Anterior cingulate cortex (tissue), 58 donors: ENCODE measurements around the gene ABLIM1.

Experiments used
- DNase-seq, 58 donors: peaks; one replicate each; lab custom pipeline; 2025; lab: John Stamatoyannopoulos, UW

Gene ABLIM1

GRCh38 chr10:114649217-114649903 is 8.7 kb downstream of the ABLIM1 start:
- no peak for DNase-seq

GRCh38 chr10:114648368-114648767 is 9.7 kb downstream of the ABLIM1 start:
- DNase-seq: no peak

DNA sequence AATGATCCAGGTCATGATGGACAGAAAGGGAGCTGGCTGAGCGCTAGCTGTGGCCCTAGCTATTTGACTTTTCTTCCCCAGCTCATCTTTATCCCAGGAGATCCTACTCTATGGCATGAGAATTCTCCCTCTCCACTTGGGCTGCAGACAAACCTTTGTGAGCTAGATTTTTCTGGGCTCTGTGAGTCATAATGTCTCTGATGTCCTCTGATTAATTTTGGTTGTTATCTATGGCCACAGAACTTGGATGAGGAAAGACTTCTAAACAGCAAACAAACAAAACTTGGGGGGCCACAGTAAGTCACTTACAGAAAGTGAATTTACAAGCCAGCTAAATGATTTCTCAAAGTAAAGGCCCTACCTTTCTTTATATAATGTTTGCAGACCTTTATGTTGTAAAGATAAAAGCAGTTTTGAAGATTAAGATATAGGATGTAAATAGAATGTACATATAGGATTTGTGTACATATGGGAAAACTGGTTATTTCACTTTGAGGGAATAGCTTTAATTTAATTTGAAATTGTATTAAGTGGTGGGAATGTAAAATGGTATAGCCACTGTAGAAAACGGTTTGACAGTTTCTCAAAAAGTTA is 10.4 kb downstream of the ABLIM1 start:
- no peak for DNase-seq

DNA sequence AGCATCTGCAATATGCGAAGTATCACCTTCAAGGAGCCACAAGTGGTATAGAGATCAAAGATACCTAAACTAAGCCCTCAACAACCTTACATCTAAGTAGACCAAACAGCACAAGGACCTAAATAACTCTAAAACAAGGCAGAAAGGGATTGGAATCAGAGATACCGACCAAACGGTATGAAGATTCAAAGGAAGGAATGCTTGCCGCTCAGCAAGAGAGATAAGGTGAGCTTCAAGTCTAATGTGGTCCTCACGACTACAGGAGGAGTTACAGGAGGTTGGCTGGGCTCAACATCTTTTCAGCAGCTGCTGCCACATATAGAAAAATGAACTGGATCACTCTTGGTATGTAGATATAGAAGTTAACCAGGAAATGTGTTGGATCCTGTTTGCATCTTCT is 11.6 kb downstream of the ABLIM1 start:
- DNase-seq: no peak

DNA sequence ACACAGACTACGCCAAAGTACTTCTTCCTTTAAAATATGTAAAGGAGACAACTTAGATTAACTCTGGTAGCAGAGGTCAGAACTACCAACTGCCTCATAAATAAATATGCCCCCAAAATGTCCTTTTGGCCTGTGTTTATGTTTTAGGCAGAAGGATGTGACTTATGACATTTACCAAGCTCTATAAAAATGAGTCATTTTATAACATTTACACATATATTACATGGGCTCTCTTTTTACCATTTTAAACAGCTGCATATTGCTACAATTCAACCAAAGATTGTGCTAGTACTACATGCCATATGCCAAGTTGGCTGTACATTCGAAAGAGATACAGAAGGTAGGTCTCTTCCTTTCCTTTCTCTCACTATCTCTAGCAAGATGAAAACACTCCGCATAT is 12.4 kb downstream of the ABLIM1 start:
- no peak for DNase-seq

- DNase-seq: no peak
Observed at GRCh38 chr10:114643158-114643557, 14.9 kb downstream of the ABLIM1 start.

DNA sequence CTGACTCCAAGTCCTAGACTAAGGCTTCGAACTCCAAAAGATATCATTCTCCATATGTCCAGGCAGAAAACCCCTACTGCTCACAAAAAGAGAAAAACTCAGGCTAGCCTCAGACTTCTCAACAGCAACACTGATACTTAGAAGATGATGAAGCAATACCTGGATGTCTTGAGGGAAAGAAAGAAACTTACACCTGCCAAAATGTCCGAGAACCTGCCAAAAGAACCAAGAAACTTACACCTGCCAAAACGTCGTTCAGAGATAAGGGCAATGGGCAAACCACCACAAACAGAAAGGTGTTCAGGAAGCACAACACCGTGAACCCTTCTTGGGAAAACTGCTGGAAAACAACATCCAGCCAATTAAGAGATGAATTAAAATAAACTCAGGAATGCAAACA is 15.3 kb downstream of the ABLIM1 start:
- DNase-seq: no peak

GRCh38 chr10:114638821-114639625 is 19.1 kb downstream of the ABLIM1 start:
- DNase-seq: no peak

DNA sequence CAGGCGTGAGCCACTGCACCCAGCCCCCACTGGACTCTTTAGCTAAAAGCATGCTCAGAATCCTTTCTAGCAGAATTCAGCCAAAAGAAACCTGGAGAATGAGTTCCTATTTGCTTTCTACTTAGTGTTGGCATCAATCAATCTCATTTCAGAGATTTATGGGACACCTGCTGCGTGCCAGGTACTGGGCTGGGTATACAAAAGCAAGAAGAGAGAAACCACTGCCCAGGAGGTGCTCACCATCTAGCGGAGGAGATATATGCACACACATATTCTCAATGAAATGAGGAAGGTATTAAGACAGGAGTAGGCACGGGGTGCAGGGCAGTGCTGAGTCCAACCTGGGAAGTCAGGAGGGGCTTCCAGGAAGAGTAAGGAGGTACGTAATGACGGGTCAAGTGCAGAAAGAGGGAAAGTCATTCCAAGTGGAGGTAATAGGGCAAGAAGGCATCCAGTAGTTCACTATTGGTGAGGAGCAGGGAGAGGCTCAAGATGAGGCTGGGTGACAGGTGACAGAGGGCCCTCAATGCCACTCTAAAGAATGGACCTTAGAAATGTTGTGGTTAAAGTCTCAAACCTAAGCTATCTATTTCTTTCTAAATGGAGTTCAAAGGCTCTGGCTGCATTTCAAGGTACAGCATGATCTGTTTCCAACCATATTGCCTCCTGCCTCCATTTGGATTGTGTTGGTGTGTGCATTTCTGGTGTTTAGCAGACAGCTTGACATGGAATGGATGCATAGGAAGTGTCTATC is 22.1 kb downstream of the ABLIM1 start:
- no peak for DNase-seq

GRCh38 chr10:114635101-114635500 is 23.0 kb downstream of the ABLIM1 start:
- DNase-seq: no peak

DNA sequence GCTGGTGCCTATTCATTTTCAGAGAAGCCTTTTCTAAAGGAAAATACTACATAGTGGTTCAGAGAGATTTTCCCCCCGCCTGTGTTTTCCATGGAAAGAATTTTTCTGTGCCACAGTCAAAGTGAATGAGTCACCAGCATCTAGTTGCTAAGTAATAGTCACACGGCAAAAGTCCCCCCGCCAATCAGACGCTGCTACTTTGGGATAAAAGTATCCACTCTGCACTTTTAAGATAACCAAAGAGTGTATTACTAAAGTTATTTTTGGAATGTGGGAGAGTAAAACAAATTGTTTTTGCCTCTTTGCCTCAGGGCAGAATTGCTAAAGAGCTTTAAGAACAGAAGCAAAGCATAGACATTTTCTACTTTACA is 23.5 kb downstream of the ABLIM1 start:
- DNase-seq: peak in 44 of 58 donors; percentile 1 to 78 (median 33)

GRCh38 chr10:114632869-114633715 is 25.0 kb downstream of the ABLIM1 start:
- peak in 5 of 58 donors; percentile 7 to 48 (median 14) for DNase-seq

DNA sequence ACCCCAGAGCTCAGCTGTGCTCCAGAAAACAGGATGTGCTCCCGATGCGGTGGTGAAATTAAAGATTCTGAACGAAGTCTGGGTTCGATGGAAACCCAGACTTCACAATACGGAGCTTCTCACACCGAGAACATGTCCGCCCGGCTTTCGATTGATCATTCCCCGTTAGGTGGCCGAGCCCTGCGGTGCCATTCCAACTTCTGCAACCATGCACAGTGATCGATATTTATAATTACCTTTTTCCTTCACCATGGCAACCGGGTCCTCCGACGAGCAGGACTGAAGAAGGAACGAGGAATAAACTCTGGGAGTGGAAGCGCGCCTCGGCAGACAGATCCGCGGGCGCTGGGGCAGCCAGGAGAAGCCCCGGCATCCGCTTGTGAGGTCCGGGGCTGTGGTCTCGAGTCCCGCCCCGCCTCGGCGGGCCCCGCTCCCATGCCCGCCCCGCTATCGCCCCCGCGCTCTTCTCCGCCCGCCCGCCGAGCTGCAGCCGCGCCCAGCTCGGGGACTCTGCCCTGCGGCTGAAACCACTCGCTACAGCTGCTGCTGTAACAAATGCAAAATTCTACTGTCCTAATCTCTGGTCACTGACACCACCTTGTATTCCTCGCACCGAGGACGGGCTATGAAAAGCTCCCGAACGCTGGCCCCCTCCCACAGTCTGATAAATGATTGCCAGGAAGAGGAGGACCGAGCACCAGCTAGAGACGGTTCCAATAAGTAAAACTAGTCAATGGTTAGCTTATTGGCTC is 26.2 kb downstream of the ABLIM1 start:
- DNase-seq: peak in 19 of 58 donors; percentile 6 to 60 (median 27)

DNA sequence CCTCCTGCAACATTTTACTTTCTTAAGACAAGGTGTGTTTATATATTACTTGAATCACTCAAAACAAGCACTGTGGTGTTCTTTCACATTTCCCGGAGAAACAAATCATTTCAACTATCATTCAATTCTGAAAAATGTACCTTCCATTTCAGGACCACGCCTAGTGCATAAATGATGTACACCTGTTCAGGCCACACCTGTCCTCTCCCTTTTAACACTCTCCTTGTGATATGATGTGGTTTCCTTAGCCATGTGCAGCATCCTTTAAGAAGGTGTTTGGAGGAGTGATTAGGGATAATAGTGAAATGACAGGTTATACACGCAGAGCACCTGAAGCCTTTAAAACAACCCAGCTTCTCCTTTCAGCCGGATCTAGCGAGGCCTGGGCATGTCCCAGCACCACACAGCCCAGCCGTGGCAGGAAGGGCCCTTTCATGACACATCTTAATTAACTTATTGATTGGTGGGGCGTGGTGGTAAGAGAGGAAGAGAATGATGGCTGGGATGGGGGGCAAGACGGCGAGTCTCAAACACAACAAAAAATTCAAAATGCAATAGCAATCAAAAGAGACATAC is 26.9 kb downstream of the ABLIM1 start:
- DNase-seq: peak in 1 of 58 donors; percentile 36

GRCh38 chr10:114629824-114630730 is 28.0 kb downstream of the ABLIM1 start:
- DNase-seq: no peak

GRCh38 chr10:114629083-114629823 is 28.8 kb downstream of the ABLIM1 start:
- no peak for DNase-seq

- DNase-seq: no peak
Observed at GRCh38 chr10:114628106-114628505, 30.0 kb downstream of the ABLIM1 start.
